ENCODE results near the gene TCF7L1.

- TF ChIP-seq EZH2 (IDR thresholded peaks at IDR 0.05; ENCODE audit: borderline replicate concordance, low read length), result no peak
- TF ChIP-seq, protein P1, sequence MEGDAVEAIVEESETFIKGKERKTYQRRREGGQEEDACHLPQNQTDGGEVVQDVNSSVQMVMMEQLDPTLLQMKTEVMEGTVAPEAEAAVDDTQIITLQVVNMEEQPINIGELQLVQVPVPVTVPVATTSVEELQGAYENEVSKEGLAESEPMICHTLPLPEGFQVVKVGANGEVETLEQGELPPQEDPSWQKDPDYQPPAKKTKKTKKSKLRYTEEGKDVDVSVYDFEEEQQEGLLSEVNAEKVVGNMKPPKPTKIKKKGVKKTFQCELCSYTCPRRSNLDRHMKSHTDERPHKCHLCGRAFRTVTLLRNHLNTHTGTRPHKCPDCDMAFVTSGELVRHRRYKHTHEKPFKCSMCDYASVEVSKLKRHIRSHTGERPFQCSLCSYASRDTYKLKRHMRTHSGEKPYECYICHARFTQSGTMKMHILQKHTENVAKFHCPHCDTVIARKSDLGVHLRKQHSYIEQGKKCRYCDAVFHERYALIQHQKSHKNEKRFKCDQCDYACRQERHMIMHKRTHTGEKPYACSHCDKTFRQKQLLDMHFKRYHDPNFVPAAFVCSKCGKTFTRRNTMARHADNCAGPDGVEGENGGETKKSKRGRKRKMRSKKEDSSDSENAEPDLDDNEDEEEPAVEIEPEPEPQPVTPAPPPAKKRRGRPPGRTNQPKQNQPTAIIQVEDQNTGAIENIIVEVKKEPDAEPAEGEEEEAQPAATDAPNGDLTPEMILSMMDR (IDR thresholded peaks at IDR 0.05; ENCODE audit: low read length), result no peak
Observed at GRCh38 chr2:85111819-85112281, 21.3 kb upstream of the TCF7L1 start.

Data from OCI-LY1 (cell line).